Fibroblast of peridontal ligament (primary cell): ENCODE results near the gene CDC14B.
"Not testable (repeated sequence)": the region's sequence is repeated elsewhere in the genome, so short reads cannot be mapped to it uniquely, and the experiment has no call there.

Experiments
- DNase-seq: peaks from one replicate; pipeline ENCODE4 v3.0.0-alpha.2; 2010; ENCODE audit errors: extremely low read depth

Gene CDC14B

GRCh38 chr9:96619491-96620180, at the start of gene CDC14B:
Gene CDC14B, minus strand, starts transcription at chr9:96619843. Its CDS starts 465 bp downstream, at chr9:96619378.
- peak; percentile 82 for DNase-seq

GRCh38 chr9:96668868-96669534, 49.4 kb upstream of the CDC14B start:
- DNase-seq: no peak

DNA sequence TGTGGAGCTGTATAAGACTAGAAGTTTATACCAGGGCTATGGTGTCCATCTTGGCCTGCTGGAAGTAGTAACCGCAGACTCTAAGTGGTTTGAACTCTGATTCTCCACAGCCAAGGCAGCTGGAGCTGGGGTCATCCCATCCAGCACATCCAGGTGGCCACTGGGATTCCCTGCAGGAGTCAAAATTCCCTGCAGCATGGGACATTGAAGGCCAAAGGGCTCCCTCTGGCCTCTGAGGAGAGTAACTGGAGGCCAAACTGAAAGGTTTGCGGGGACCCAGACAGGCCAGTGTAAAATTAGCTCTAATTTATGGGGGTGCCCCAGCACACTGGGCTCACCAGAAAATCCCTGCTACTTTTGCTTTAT, 47.7 kb upstream of the CDC14B start:
- no peak for DNase-seq

DNA sequence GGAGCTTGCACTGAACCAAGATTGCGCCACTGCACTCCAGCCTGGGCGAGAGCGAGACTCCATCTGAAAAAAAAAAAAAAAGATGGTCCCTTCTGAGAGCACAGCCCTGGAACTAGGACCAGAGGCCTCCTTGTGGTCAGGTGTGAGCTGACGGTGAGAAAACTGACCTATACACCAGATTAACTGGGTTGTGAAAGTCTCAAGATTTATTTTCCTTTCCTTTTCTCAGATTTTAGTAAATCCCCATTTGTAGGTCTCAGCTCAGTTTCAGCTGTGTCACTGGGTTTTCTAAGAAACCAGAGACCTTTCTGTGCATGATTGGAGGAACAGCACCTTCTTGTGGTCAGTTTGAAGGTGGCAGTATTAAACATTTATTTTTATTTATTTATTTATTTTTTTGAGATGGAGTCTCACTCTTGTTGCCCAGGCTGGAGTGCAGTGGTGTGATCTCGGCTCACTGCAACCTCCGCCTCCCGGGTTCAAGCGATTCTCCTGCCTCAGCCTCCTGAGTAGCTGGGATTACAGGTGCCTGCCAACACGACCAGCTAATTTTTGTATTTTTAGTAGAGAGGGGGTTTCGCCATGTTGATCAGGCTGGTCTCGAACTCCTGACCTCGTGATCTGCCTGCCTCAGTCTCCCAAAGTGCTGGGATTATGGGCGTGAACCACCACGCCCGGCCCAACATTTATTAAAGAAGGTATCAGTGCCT, 47.2 kb upstream of the CDC14B start:
- DNase-seq: peak; percentile 90

DNA sequence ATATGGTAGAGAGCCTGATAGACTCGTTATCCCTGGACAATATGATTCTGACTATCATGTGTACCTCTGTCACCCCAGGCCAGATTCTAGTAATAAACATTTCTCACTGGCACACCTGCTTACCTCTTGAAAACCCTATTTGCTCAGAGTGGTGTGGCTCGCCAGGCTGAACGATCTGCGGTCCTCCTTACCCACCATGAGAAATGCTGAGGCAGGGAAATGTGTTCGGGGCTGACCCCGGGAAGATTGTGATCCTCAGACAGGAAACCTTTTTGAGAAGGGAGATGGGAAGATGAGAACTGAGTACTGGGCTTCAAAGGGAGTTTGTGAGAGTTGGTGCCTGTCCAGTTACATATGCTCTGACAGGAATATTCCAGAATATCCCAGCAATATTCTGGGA, 46.1 kb upstream of the CDC14B start:
- DNase-seq: no peak

DNA sequence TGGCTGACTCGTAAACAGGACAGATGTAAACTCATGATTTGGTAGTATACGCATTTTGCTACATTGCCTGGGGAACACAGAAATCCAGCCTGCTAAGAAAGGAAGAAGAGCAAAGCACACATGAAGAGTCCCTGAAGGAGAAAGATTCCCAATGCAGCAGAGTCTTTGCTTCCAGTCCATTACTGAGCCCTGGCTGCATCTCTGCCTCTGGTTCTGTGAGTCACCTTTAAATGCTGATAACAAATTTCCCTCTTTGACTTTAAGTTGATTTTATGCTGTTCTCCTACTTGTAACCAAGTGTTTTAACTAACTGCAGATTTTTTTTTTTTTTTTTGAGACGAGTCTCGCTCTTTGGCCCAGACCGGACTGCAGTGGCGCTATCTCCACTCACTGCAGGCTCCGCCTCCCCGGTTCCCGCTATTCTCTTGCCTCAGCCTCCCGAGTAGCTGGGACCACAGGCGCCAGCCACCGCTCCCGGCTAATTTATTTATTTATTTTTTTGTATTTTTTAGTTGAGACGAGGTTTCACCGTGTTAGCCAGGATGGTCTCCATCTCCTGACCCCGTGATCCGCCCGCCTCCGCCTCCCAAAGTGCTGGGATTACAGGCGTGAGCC, 44.0 kb upstream of the CDC14B start:
- no peak for DNase-seq

DNA sequence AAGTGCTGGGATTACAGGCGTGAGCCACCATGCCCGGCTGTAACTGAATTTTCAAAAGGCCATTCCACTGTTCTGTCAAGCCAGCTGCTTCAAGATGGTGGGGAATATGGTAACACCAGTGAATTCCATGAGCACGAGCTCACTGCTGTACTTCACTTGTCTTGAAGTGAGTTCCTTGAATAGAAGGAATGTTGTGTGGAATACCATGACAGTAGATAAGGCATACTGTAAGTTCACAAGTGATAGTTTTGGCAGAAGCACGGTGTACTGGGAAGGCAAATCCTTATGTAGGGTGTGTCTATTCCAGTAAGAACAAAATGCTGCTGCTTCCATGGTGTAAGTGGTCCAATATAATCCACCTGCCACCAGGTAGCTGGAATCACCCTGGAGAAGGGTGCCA, 42.1 kb upstream of the CDC14B start:
- DNase-seq: no peak

DNA sequence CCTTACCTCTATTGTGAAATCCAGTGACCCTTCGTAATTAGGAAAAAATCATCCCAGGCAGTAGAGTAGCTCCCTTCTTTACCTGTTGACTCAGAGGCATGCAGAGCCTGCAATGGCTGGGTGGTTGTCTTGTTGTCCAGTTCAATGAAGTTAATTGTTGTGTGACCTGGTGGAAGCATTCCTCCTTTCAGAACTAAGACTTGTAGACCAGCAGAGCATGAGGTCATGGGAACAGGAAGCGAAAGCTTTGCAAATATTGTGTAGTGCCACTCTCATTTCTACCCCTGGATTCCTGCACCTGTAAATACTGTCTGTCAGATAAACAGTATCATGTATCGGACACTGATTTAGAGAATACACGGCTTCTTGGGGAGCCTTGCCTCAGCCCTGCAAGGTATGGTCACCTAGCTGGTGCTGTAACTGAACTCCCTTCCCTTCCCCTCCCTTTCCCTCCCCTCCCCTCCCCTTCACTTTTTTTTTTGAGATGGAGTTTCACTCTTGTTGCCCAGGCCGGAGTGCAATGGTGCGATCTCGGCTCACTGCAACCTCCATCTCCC, 41.1 kb upstream of the CDC14B start:
- DNase-seq: no peak

- peak; percentile 69 for DNase-seq
These were observed 35.7 kb upstream of the CDC14B start, which contains the start of gene PRXL2C for GRCh38 chr9:96655198-96655851. Gene PRXL2C, minus strand, starts transcription at chr9:96655317. Its CDS starts 36 bp downstream, at chr9:96655281.

DNA sequence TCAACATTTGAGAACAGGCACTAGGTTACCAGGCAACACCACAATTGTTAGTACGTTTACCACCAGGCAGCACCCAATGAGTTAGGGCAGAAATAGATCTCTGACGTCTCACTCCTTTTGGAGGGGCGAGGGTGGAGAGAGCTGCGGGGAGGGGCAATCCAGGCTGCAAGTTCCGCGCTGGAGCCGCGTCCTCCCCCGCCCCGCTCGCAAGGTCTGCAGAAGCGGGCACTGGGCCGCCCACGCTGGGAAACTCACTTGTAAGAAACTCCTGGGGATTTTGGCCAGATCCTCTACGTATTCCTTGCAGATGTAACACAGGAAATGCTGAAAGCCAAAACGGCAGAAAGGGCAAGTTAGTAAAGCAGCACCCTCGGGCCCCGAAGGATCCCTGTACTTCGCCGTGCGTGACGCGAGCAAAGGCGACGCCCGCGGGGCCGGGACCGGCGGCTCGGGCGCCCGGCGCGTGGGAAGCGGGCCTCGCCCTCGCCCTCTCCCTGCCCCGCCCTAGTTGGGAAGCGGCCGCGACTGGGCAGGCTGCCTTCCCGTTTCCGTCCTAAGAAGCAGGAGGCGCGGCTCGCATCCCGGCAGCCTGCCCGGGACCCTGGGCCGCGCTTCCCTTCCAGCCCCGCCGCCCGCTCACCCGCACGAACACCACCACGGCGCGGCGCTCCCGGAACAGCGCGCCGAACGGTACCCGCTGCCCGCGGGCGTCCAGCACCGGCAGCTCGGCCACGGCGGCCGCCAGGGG, 35.0 kb upstream of the CDC14B start:
- DNase-seq: peak; percentile 93

DNA sequence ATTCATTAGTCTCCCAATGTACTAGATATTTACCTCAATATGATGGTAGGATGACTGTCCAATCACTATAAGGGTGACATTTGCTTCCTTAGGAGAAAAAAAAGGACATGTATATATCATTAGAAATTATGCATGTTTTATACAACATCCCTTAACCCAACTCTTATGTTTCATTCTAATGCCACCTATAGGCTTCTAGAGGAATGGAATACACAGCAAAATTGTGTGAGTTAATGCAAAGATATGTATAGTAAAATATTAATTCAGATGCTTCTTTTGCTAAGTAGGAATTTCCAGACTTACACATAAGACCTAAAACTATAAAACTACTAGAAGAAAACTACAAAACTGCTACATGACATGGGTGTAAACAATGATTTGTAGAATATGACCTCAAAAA, 32.0 kb upstream of the CDC14B start:
- peak; percentile 61 for DNase-seq

GRCh38 chr9:96649620-96650324, 30.1 kb upstream of the CDC14B start:
- DNase-seq: peak; percentile 32

GRCh38 chr9:96646081-96646991, 26.7 kb upstream of the CDC14B start:
- DNase-seq: peak; percentile 97

DNA sequence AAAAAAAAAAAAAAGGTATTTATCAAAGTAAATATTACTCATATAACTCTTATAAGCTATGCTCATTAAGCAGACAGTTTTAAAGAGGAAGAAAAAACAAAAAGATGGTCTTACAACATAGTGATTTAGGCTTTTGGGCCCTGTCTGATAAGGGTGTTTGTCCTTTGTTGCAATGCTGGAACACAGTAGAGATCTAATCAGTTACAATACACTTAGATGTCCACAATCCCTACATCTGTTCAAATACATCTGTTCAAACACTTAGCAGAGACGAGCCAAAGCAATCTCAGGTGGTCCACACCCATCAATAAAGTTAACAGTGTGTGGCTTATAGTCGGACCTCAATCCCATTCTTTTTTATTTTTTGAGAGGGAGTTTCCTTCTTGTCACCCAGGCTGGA, 24.5 kb upstream of the CDC14B start:
- no peak for DNase-seq

- DNase-seq: no peak
These were observed 21.9 kb upstream of the CDC14B start for GRCh38 chr9:96641514-96641913.

DNA sequence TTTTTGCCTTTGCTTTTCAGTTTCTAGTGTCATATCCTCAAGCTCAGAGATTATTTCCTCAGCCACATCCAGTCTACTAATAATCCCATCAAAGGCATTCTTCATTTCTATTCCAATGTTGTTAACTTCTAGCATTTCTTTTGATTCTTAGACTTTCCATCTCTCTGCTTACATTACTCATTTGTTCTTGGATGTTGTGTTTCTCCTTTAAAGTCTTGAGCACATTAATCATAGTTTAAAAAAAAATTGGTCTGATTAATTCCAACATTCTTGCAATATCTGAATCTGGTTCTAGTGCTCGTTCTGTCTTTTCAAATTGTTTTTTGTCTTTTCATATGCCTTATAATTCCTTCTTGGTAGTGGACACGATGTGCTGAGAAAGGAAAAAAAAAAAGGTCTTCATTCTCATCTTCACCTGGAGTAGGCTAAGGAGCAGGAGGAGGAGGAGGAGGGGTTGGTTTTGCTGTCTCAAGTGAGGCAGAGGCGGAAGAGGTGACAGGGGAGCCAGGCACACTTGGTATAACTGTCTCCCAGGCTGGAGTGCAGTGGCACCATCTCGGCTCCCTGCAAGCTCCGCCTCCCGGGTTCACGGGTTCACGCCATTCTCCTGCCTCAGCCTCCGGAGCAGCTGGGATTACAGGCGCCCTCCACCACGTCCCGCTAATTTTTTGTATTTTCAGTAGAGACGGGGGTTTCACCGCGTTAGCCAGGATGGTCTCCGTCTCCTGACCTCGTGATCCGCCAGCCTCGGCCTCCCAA, 19.1 kb upstream of the CDC14B start:
- peak; percentile 45 for DNase-seq

GRCh38 chr9:96636368-96636767, 16.7 kb upstream of the CDC14B start:
- no peak for DNase-seq

DNA sequence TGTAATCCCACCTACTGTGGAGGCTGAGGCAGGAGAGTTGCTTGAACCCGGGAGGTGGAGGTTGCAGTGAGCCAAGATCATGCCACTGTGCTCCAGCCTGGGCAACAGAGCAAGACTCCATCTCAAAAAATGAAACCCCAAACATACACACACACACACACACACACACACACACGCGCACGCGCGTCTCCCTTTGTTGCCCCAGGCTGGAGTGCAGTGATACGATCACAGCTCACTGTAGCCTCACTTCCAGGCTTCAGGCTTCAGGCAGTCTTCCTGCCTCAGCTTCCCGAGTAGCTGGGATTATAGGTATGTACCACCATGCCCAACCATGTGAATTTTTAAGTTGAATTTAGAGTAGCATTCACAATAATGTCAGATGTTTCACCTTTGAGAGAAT, 13.9 kb upstream of the CDC14B start:
- DNase-seq: not testable (repeated sequence)
